Heart left ventricle (tissue), 13 donors: ENCODE data around the gene HDAC5.

Experiments used
- CTCF ChIP-seq, 12 donors: fragments of 200-600 bp; sonication (generic) in 4 of 12; IDR thresholded peaks; one replicate each; pipeline versions ENCODE4 v1.5.0 to v1.8.0; 2018 to 2022; ENCODE audit warnings: antibody characterized with exemption in 12 of 12, mild to moderate bottlenecking in 5 of 12
- POLR2A ChIP-seq, 2 donors: fragments of 450-650 bp; IDR thresholded peaks; one replicate each; pipeline ENCODE4 v1.6.1; 2017; ENCODE audit warnings: antibody characterized with exemption in 2 of 2, mild to moderate bottlenecking in 2 of 2, moderate library complexity in 2 of 2
- donor health status: ischemic (EF 13 %, LVEDD 7.1; RV severe dilation, severe dysfunction).
- donor health status: DM: no; HTN: yes; CAD: no.
- donor health status: DM: no; HTN: no; CAD: no.
- donor health status: ischemic (EF 25% LVEDD 6.9; RV normal size, moderate dysfunction).
- donor health status: ischemic (EF 25% LVEDD 5.7; RV mildly dilated, moderate dysfunction).
- donor health status: ischemic (EF 35%, LVEDD 5.7; RV mildly dilated, moderate dysfunction).
- donor health status: nonischemic (EF 11% LVEDD 7.7; RV severe dilation, severe dysfunction).
- donor health status: DM: yes; HTN: yes; CAD: no.
- donor health status: PGD.
- donor health status: ischemic (EF 29% LVEDD 5.4; RV normal size, mild dysfunction).
- donor health status: nonischemic (EF 23%, LVEDD 6.1; RV moderate dilation, normal function).

GRCh38 chr17:44170499-44171201 lies 47.2 kb upstream of the HDAC5 start, which contains the start of gene ASB16:
- peak in 1 of 2 donors; percentile 52 for TF ChIP-seq POLR2A (IDR thresholded peaks at IDR 0.05)
- TF ChIP-seq CTCF (IDR thresholded peaks at IDR 0.05): peak in 3 of 12 donors; percentile 7 to 19 (median 17)
